Measurements from ENCODE around the gene TMPRSS5. TPM values are rescaled to one million over a fixed set of nuclear protein-coding genes. Genes with fewer than 3 reads are reported as not detected.

Gene TMPRSS5
- total RNA-seq (2014; rRNA removed) (0.07 and 1.4 TPM in 2 replicates), Bru-seq, nascent RNA (percentile 52 among the genes with signal in this experiment), BruChase-seq, experiment 1, labeled RNA remaining after a 6-hour chase (percentile 52 among the genes with signal in this experiment), BruChase-seq, experiment 2, labeled RNA remaining after a 2-hour chase (percentile 60 among the genes with signal in this experiment)
- long read RNA-seq = 0 reads

DNA sequence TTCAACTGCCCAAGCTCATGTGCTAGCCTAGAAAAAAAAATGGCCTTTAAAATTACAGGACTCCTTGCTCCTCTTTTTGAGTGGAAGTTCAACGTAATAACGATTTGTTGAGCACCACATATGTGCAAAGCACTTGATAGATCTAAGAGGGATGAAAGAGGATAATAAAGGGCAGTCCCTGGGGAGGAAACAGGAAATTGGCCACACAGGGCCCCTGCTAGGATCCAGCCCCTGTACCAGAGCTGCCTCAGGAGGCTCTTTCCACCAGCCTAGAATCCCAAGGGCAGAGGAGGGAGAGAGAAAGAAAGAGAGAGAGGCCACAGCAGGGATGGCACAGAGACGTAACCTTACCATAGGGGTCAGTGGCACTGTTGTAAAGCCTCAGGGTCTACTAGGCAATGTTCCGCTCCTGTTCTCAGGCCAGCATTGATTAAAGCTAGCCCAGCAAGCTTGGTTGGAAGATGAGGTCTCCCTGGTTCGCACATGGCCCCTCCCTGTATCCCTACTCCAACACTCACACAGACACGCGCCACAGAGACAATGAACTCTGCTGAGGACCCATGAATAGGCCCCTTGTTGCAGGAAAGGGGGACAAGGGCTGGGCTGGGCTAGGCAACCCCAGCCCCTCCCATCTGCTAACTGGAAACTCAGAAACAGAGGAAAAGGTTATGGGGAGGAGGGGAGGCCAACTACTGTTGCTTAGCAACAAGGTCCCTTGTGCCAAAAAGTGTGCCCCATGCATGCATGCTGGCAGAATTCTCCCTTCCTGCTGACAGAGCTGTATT is at the start of gene TMPRSS5:
TSS of gene TMPRSS5 (minus strand) at position 438 of the 785 bp plus-strand sequence. CDS start at position 354, 84 bp downstream.
- no peak within 1 kb of the TSS for H3K27ac ChIP-seq (ENCODE audit: low read length)
- no peaks in the 10 kb centered on the region for H4K20me1 ChIP-seq (ENCODE audit: low read length)
- no peak for DNase-seq
- ChIA-PET CTCF (no interaction called here), POLR2A (ENCODE audit: unreplicated experiment) (no interaction called here)
- ATAC-seq = no peak
- no peak within 1 kb of the TSS for H2AFZ ChIP-seq (ENCODE audit: low read length)
- no peaks in the 10 kb centered on the region for H3K36me3 ChIP-seq (ENCODE audit: low read depth, low read length)
- no peaks in the 10 kb centered on the region for H3K27me3 ChIP-seq (ENCODE audit: low read length)
- H3K4me2 ChIP-seq (ENCODE audit: low read length) = no peak within 1 kb of the TSS
- BruUV-seq (replicated peaks) = no TSS peak
- no peaks in the 10 kb centered on the region; the same call in 1 of the 2 replicates for H3K9me3 ChIP-seq (ENCODE audit: low read length)
- no peak within 1 kb of the TSS for H3K9ac ChIP-seq (ENCODE audit: low read length)
- no peaks in the 10 kb centered on the region for H3K4me1 ChIP-seq (ENCODE audit: insufficient read depth, low read length)
- intact Hi-C loops (cut with micrococcal nuclease) = no loop called here
- TF ChIP-seq CTCF (conservative IDR thresholded peaks at IDR 0.05; ENCODE audit: low read depth, low read length) (no peak), EZH2 (IDR thresholded peaks at IDR 0.05; ENCODE audit: low read length, unreplicated experiment) (no peak), EZH2phosphoT487 (IDR thresholded peaks at IDR 0.05; ENCODE audit: borderline replicate concordance, low read length) (no peak)
- no peaks in the 10 kb centered on the region for H3K79me2 ChIP-seq (ENCODE audit: low read length)
- H3F3A ChIP-seq (ENCODE audit: low read length, unreplicated experiment) = no peaks in the 10 kb centered on the region
- H3K9me2 ChIP-seq (replicated peaks; ENCODE audit: low read length) = no peaks in the 10 kb centered on the region
- no peak within 1 kb of the TSS for H3K4me3 ChIP-seq (ENCODE audit: low read length)

DNA sequence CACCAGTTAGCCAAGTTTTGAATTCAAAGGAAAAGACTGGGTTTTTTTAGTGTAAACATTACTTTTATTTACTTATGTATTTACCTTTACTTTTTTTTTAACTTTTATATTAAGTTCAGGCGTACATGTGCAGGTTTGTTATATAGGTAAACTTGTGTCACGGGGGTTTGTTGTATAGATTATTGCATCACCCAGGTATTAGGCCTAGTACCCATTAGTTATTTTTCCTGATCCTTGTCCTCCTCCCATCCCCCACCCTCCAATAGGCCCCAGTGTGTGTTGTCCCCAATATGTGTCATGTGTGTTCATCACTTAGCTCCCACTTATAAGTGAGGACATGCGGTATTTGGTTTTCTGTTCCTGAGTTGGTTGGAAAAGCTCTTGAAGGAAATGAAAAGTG is 46.8 kb upstream of the TMPRSS5 start:
- BruUV-seq (replicated peaks) = no TSS peak
- no peak overlapping the region for H3K4me2 ChIP-seq (ENCODE audit: low read length)
- TF ChIP-seq CTCF (conservative IDR thresholded peaks at IDR 0.05; ENCODE audit: low read depth, low read length) = no peak
- no peak for TF ChIP-seq EZH2phosphoT487 (IDR thresholded peaks at IDR 0.05; ENCODE audit: borderline replicate concordance, low read length)
- intact Hi-C loops (cut with micrococcal nuclease) = no loop called here
- H3K9ac ChIP-seq (ENCODE audit: low read length) = no peak overlapping the region
- H3F3A ChIP-seq (ENCODE audit: low read length, unreplicated experiment) = no peaks in the 10 kb centered on the region
- no peaks in the 10 kb centered on the region for H3K79me2 ChIP-seq (ENCODE audit: low read length)
- no peaks in the 10 kb centered on the region for H3K4me1 ChIP-seq (ENCODE audit: insufficient read depth, low read length)
- DNase-seq (no peak), ATAC-seq (no peak)
- CTCF ChIA-PET = no interaction called here
- no peak overlapping the region for H3K27ac ChIP-seq (ENCODE audit: low read length)
- H2AFZ ChIP-seq (ENCODE audit: low read length) = no peak overlapping the region
- no peaks in the 10 kb centered on the region for H4K20me1 ChIP-seq (ENCODE audit: low read length)
- H3K9me3 ChIP-seq (ENCODE audit: low read length) = no peaks in the 10 kb centered on the region
- peaks cover 48% of the 10 kb centered on the region for H3K36me3 ChIP-seq (ENCODE audit: low read depth, low read length)
- POLR2A ChIA-PET (ENCODE audit: unreplicated experiment) = no interaction called here
- H3K4me3 ChIP-seq (ENCODE audit: low read length) = no peak overlapping the region
- H3K27me3 ChIP-seq (ENCODE audit: low read length) = no peaks in the 10 kb centered on the region
- H3K9me2 ChIP-seq (replicated peaks; ENCODE audit: low read length) = no peaks in the 10 kb centered on the region

- H3K79me2 ChIP-seq (ENCODE audit: low read length) = no peaks in the 10 kb centered on the region
- no peak overlapping the region for H3K4me3 ChIP-seq (ENCODE audit: low read length)
- BruUV-seq (replicated peaks) = no TSS peak
- TF ChIP-seq CTCF (conservative IDR thresholded peaks at IDR 0.05; ENCODE audit: low read depth, low read length) (no peak), EZH2phosphoT487 (IDR thresholded peaks at IDR 0.05; ENCODE audit: borderline replicate concordance, low read length) (no peak), EZH2 (IDR thresholded peaks at IDR 0.05; ENCODE audit: low read length, unreplicated experiment) (no peak)
- POLR2A ChIA-PET (ENCODE audit: unreplicated experiment) = no interaction called here
- no peaks in the 10 kb centered on the region for H3K9me3 ChIP-seq (ENCODE audit: low read length)
- DNase-seq = no peak
- H3K36me3 ChIP-seq (ENCODE audit: low read depth, low read length) = peaks cover 70% of the 10 kb centered on the region
- H3K27me3 ChIP-seq (ENCODE audit: low read length) = no peaks in the 10 kb centered on the region
- no peak overlapping the region for H2AFZ ChIP-seq (ENCODE audit: low read length)
- H3F3A ChIP-seq (ENCODE audit: low read length, unreplicated experiment) = no peaks in the 10 kb centered on the region
- CTCF ChIA-PET = no interaction called here
- H3K4me1 ChIP-seq (ENCODE audit: insufficient read depth, low read length) = no peaks in the 10 kb centered on the region
- no peak overlapping the region for H3K27ac ChIP-seq (ENCODE audit: low read length)
- H3K9ac ChIP-seq (ENCODE audit: low read length) = no peak overlapping the region
- H3K4me2 ChIP-seq (ENCODE audit: low read length) = no peak overlapping the region
- H3K9me2 ChIP-seq (replicated peaks; ENCODE audit: low read length) = no peaks in the 10 kb centered on the region
- H4K20me1 ChIP-seq (ENCODE audit: low read length) = no peaks in the 10 kb centered on the region
- no peak for ATAC-seq
- intact Hi-C loops (cut with micrococcal nuclease) = no loop called here
Measured at GRCh38 chr11:113736323-113736722, 30.2 kb upstream of the TMPRSS5 start.

Measured in PC-3 (cell line).